Muscle of arm (tissue), 14 donors: Measurements from ENCODE around the gene ICAM3. TPM values are rescaled to one million over a fixed set of nuclear protein-coding genes. Genes with fewer than 3 reads are reported as not detected.
"Not testable (repeated sequence)": the region's sequence is repeated elsewhere in the genome, so short reads cannot be mapped to it uniquely, and the experiment has no call there.

Source experiments
- DNase-seq: peaks from one replicate; pipeline ENCODE4 v3.0.0-alpha.2; 2013
- long read RNA-seq, 11 donors: transcript quantifications; one replicate each; lab custom pipeline, GENCODE V29; 2026
- polyA plus RNA-seq, 12 donors: library from polyadenylated mRNA; unstranded; fragments of 120-200 nt; gene quantifications; one replicate each; pipeline ENCODE4 v1.2.1, GENCODE V29; 2013; ENCODE audit not compliant: insufficient read length in 12 of 12

ICAM3 gene
- 10 to 100 TPM in 1 of 12 donors, 1 to 10 TPM in 9, not detected in 2; 4.6 to 10.4 (median 5.3) TPM for polyA plus RNA-seq
- long read RNA-seq, donor 1, partial matches to known transcripts = 13 of 13 reads
- long read RNA-seq, donor 1, other reads (novel, unspliced or antisense) = 0 of 13 reads
- long read RNA-seq, donor 2 = 0 reads
- long read RNA-seq, donor 3 = 0 reads
- long read RNA-seq, donor 4 = 0 reads
- long read RNA-seq, donor 5, partial matches to known transcripts = 7 of 8 reads
- long read RNA-seq, donor 5, other reads (novel, unspliced or antisense) = 0 of 8 reads
- long read RNA-seq, donor 6 = 0 reads
- long read RNA-seq, donor 7 = 0 reads
- long read RNA-seq, donor 8 = 0 reads
- long read RNA-seq, donor 9 = 0 reads
- long read RNA-seq, donor 10 = 0 reads
- long read RNA-seq, donor 11, partial matches to known transcripts = 0 of 1 reads
- long read RNA-seq, donor 11, other reads (novel, unspliced or antisense) = 0 of 1 reads

GRCh38 chr19:10339380-10339960 lies at the start of gene ICAM3:
ICAM3 (minus strand) TSS chr19:10339624; CDS start chr19:10339614, 10 bp downstream.
- no peak for DNase-seq

- peak; percentile 87 for DNase-seq
Observed at GRCh38 chr19:10388957-10389356, 49.5 kb upstream of the ICAM3 start.

DNA sequence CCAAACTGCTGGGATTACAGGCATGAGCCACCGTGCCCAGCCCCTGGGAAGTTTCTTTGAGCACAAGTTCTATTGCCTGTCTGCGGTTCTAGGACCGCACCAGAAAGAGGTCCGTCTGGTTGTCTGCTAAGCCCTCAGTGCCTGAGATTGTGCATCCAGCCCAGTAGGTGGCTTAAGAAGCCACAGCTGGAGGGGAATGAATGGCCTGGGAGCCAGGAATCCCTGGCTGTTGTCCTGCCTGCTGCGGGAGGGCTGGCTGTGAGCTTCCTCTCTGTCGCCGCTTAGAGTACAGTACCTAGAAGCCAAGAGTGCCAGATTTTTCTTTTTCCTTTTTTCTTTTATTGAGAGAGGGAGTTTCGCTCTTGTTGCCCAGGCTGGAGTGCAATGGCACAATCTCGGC lies 45.2 kb upstream of the ICAM3 start:
- no peak for DNase-seq

GRCh38 chr19:10383223-10383499 lies 43.7 kb upstream of the ICAM3 start:
- DNase-seq = not testable (repeated sequence)

GRCh38 chr19:10380313-10381102 lies 41.1 kb upstream of the ICAM3 start, which contains the start of gene TYK2:
TYK2 (minus strand) TSS chr19:10380572; CDS start chr19:10378406, 2,166 bp downstream.
- DNase-seq = peak; percentile 99

- DNase-seq = no peak
Observed at GRCh38 chr19:10379880-10380312, 40.5 kb upstream of the ICAM3 start.

DNA sequence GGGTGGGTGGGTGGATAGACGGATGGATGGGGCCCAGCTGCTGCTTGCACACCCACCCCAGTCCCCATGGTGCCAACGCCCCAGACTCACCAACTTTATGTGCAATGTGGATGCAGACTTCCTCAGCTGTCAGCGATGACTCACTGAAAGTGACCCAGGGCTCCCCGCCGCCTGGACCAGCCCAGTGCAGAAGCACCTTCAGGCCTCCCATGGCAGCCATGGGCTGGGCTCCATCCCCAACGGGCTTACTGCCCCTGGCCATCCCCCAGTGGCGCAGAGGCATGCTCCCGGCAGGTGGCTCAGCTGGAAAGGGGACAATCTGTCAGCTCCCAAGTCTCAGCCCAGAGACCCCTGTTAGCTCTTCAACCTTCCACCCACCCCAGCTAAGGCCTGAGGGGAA lies 38.7 kb upstream of the ICAM3 start:
- DNase-seq = no peak

- not testable (repeated sequence) for DNase-seq
Observed at GRCh38 chr19:10377140-10377640, 37.8 kb upstream of the ICAM3 start.

GRCh38 chr19:10374931-10375330 lies 35.5 kb upstream of the ICAM3 start:
- no peak for DNase-seq

DNA sequence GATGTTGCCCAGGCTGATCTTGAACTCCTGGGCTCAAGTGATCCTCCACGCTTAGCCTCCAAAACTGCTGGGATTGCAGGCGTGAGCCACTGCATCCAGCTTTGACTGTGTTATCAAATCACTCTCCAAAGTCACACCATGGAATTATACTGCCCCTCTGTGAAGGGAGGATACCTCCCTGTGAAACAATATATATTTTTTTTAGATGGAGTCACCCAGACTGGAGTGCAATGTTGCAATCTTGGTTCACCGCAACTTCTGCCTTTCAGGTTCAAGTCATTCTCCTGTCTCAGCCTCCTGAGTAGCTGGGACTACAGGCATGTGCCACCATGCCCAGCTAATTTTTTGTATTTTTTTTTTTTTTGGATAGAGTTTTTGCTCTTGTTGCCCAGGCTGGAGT lies 33.3 kb upstream of the ICAM3 start:
- DNase-seq = no peak

- DNase-seq = no peak
Observed at GRCh38 chr19:10368101-10368803, 28.8 kb upstream of the ICAM3 start.

DNA sequence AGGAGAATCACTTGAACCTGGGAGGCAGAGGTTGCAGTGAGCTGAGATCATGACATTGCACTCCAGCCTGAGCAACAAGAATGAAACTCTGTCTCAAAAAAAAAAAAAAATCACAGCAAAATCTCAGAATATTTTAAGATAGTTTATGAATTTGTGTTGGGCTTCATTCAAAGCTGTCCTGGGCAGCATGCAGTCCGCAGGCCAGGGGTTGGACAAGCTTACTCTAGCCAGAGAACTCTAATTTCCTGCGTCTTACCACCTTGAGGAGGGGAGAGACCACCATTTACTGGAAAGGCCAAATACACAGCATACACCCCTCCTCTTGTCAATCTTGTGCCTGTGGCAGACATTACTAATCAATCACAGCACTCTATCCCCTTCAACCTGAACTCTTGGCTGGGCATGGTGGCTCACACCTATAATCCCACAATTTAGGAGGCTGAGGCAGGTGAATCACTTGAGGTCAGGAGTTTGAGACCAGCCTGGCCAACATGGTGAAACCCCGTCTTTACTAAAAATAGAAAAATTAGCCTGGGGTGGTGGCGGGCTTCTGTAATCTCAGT lies 27.6 kb upstream of the ICAM3 start:
- DNase-seq = not testable (repeated sequence)

DNA sequence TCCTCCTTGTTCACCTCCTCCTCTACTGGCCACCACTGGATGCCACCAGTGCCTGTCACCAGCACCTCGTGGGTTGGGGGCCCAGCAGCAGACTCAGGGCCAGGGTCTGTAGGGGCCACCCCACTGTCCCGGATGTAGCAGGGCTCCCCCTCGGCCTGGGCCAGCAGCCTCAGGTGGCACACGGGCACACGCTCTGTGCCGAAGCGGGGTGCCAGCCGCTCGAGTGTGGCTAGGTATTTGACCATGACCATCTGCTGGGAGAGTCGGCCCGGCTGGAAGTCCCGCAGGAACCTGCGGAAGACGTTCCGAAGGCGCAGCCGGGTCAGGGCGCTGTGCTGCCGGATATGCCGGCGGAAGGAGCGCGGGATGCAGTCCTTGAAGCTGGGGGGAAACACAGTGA lies 26.1 kb upstream of the ICAM3 start:
- no peak for DNase-seq

GRCh38 chr19:10364644-10365043 lies 25.2 kb upstream of the ICAM3 start:
- DNase-seq = no peak

- DNase-seq = no peak
Observed at GRCh38 chr19:10363789-10364281, 24.4 kb upstream of the ICAM3 start.

DNA sequence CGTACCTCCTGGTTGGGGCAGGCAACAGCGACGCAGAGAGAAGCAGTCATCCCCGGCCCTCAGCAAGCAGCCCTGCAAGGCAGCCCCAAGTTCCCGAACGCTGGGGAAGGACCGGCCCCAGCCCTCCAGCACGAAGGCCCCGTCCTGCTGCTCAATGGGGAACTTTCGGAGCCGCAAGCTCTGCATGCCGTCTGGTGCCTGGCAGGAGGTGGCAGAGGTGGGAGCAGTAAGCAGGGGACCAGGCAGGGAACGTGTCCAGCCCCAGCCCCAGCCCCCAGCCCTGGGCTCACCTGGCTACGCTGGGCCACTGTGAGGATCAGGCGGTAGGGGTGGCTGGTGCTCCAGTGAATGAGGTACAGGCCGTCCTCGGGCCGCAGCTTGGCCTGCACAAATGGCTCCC lies 22.8 kb upstream of the ICAM3 start:
- DNase-seq = no peak

GRCh38 chr19:10361569-10362011 lies 22.2 kb upstream of the ICAM3 start:
- DNase-seq = no peak

DNA sequence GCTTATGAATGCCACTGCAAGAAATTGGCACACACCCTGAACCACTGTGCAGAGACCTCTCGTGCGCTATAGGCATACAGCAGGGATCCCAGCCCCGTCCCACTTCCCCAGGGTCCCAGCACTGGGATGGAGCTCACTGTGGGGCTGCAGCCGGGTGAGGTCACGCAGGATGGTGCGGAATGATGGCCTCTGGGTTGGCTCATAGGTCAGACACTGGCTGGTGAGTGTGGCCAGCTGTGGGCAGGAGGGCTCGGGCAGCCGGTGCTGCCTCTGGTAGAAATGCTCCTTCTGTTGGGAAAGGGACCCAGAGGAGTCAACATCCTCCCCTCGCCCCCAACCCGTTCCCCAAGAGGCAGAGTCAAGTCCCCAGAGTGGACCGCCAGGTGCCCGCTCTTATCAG lies 17.0 kb upstream of the ICAM3 start:
- no peak for DNase-seq

GRCh38 chr19:10353793-10354391 lies 14.5 kb upstream of the ICAM3 start:
- DNase-seq = no peak
